ENCODE measurements around the gene SACM1L.

Gene SACM1L

GRCh38 chr3:45782381-45782780, 93.2 kb downstream of the SACM1L start:
- TF ChIP-seq CTCF (IDR thresholded peaks at IDR 0.05; ENCODE audit: low read depth, low read length), result no peak
- no peak overlapping the region for H3K4me3 ChIP-seq (ENCODE audit: low read depth, low read length)

GRCh38 chr3:45783667-45784066, 94.5 kb downstream of the SACM1L start:
- H3K4me3 ChIP-seq (ENCODE audit: low read depth, low read length), result no peak overlapping the region
- no peak for TF ChIP-seq CTCF (IDR thresholded peaks at IDR 0.05; ENCODE audit: low read depth, low read length)

GRCh38 chr3:45785605-45786150, 96.5 kb downstream of the SACM1L start:
- no peak for TF ChIP-seq CTCF (IDR thresholded peaks at IDR 0.05; ENCODE audit: low read depth, low read length)
- H3K4me3 ChIP-seq (ENCODE audit: low read depth, low read length), result no peak overlapping the region

GRCh38 chr3:45786801-45787495, 97.8 kb downstream of the SACM1L start:
- no peak for TF ChIP-seq CTCF (IDR thresholded peaks at IDR 0.05; ENCODE audit: low read depth, low read length)

GRCh38 chr3:45787551-45787950, 98.4 kb downstream of the SACM1L start:
- no peak overlapping the region for H3K4me3 ChIP-seq (ENCODE audit: low read depth, low read length)
- no peak for TF ChIP-seq CTCF (IDR thresholded peaks at IDR 0.05; ENCODE audit: low read depth, low read length)

More at GRCh38 chr3:45786801-45787495, 97.8 kb downstream of the SACM1L start:
- H3K4me3 ChIP-seq (ENCODE audit: low read depth, low read length), result no peak overlapping the region

GRCh38 chr3:45789235-45789812, 100.1 kb downstream of the SACM1L start:
- no peak overlapping the region for H3K4me3 ChIP-seq (ENCODE audit: low read depth, low read length)

More at GRCh38 chr3:45789235-45789812, 100.1 kb downstream of the SACM1L start:
- no peak for TF ChIP-seq CTCF (IDR thresholded peaks at IDR 0.05; ENCODE audit: low read depth, low read length)
